Ovary (tissue), 3 donors: Measurements from ENCODE around the gene PRND.

Source experiments
- EP300 ChIP-seq: sonication (generic); formaldehyde crosslinking; IDR thresholded peaks from one replicate; pipeline ENCODE4 v1.6.1; 2017; ENCODE audit warnings: antibody characterized with exemption
- POLR2A ChIP-seq: fragments of 450-650 bp; IDR thresholded peaks from one replicate; pipeline ENCODE4 v1.6.1; 2017; ENCODE audit warnings: antibody characterized with exemption, mild to moderate bottlenecking, moderate library complexity
- TF ChIP-seq, protein P1 (sequence below), 3 donors: fragments of 450-650 bp in 2 of 3; fragments of 200-600 bp in 1 of 3; IDR thresholded peaks; one replicate each; pipeline versions ENCODE4 v1.5.1 to v1.8.0; 2016 to 2022; ENCODE audit warnings: antibody characterized with exemption in 3 of 3, mild to moderate bottlenecking in 1 of 3
- donor health status: DM: no; HTN: no; CAD: no.

DNA sequence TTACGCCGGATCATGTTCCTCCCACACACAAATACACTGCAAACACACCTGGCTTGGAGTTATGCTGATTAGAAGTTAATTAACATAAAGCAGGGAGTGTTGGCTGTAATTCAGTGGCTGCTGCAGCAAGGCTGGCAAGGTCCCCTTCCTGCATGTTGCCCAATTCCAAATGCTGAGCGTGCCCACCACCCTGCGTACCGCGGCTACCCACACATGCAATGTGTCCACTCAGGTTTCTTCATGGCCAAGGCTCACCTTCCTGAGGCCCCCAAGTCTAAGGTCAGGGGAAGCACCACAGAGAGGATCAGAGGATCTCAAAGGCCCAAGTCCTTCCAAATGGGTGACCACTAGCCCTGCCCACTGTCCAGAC, 11.6 kb upstream of the PRND start:
- TF ChIP-seq EP300 (no peak), POLR2A (no peak)
- TF ChIP-seq, protein P1, sequence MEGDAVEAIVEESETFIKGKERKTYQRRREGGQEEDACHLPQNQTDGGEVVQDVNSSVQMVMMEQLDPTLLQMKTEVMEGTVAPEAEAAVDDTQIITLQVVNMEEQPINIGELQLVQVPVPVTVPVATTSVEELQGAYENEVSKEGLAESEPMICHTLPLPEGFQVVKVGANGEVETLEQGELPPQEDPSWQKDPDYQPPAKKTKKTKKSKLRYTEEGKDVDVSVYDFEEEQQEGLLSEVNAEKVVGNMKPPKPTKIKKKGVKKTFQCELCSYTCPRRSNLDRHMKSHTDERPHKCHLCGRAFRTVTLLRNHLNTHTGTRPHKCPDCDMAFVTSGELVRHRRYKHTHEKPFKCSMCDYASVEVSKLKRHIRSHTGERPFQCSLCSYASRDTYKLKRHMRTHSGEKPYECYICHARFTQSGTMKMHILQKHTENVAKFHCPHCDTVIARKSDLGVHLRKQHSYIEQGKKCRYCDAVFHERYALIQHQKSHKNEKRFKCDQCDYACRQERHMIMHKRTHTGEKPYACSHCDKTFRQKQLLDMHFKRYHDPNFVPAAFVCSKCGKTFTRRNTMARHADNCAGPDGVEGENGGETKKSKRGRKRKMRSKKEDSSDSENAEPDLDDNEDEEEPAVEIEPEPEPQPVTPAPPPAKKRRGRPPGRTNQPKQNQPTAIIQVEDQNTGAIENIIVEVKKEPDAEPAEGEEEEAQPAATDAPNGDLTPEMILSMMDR (IDR thresholded peaks at IDR 0.05), result no peak
